Measurements from ENCODE around the gene SERP2. TPM values are rescaled to one million over a fixed set of nuclear protein-coding genes. Genes with fewer than 3 reads are reported as not detected.

SERP2 gene
- total and polyA plus RNA-seq, 2 of the 8 experiments (the other 6 are each of a cell fraction or from before 2014, with no cell fraction given) = 2.0 to 2.3 TPM

DNA sequence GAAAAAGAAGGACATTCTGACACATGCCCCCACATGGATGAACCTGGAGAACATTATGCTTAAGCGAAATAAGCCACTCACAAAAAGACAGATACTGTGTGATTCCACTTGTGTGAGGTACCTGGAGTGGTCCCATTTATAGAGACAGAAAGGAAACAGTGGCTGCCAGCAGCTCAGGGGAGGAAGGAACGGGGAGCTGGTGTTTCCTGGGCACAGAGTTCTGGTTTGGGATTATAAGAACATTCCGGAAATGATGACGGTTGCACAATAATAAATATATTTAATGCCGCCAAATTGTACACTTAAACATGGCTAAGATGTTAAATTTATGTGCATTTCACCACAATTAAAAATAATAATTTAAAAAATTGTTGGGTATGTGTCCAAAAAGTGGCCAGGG, 33.0 kb downstream of the SERP2 start (continued):
- TF ChIP-seq CHD7 (IDR thresholded peaks at IDR 0.05; ENCODE audit: insufficient replicate concordance, low read length) = no peak
- TF ChIP-seq, protein P1, sequence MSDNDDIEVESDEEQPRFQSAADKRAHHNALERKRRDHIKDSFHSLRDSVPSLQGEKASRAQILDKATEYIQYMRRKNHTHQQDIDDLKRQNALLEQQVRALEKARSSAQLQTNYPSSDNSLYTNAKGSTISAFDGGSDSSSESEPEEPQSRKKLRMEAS (IDR thresholded peaks at IDR 0.05) = no peak
- no peak for TF ChIP-seq CHD2 (IDR thresholded peaks at IDR 0.05; ENCODE audit: low read length)
- TF ChIP-seq SP4 (IDR thresholded peaks at IDR 0.05; ENCODE audit: low read length) = no peak
- TF ChIP-seq RAD21 (IDR thresholded peaks at IDR 0.05 in 1 of 2, conservative IDR thresholded peaks at IDR 0.05 in 1 of 2; ENCODE audit: low read depth in 2 of 2, low read length in 2 of 2) = no peak
- TF ChIP-seq GTF2F1 (IDR thresholded peaks at IDR 0.05; ENCODE audit: borderline replicate concordance, low read depth, low read length) = no peak
- no peak for TF ChIP-seq CBX5 (IDR thresholded peaks at IDR 0.05; ENCODE audit: low read depth, low read length)
- TF ChIP-seq RFX5 (IDR thresholded peaks at IDR 0.05; ENCODE audit: borderline replicate concordance, low read depth, low read length) = no peak
- no peak for TF ChIP-seq POLR2A (IDR thresholded peaks at IDR 0.05; ENCODE audit: control extremely low read depth in 1 of 2, low read depth in 2 of 2, low read length in 2 of 2)
- TF ChIP-seq PHF8 (conservative IDR thresholded peaks at IDR 0.05; ENCODE audit: low read depth, low read length) = no peak
- TF ChIP-seq NANOG (IDR thresholded peaks at IDR 0.05; ENCODE audit: insufficient read depth, low read depth, low read length, poor library complexity, severe bottlenecking) = no peak
- TF ChIP-seq POLR2AphosphoS5 (IDR thresholded peaks at IDR 0.05; ENCODE audit: low read depth, low read length) = no peak
